Activated CD4-positive, alpha-beta memory T cell treated with anti-CD3 and anti-CD28 coated beads, Interleukin-2, amount 10 ng/mL, durations not matched to agents 7 days and 5 days (primary cell): ENCODE measurements around the gene ST6GALNAC1. TPM values are rescaled to one million over a fixed set of nuclear protein-coding genes. Genes with fewer than 3 reads are reported as not detected.

Experiments
- CTCF ChIA-PET: fragments of 350-600 bp; sonication (Branson Sonifier 250); formaldehyde crosslinking; loops from one replicate; lab custom pipeline; 2021; ENCODE audit warnings: antibody characterized with exemption, inconsistent platforms; lab: Charles Lee
- POLR2A ChIA-PET: fragments of 350-600 bp; sonication (Branson Sonifier 250); formaldehyde crosslinking; loops from one replicate; lab custom pipeline; 2021; ENCODE audit warnings: antibody characterized with exemption; lab: Charles Lee
- DNase-seq: peaks from one replicate; pipeline ENCODE4 v3.0.0-alpha.2; 2020
- H3K27ac Mint-ChIP-seq: one replicate; pipeline ENCODE4 v1.8.0; 2021; ENCODE audit warnings: mild to moderate bottlenecking, mixed read lengths
- H3K27me3 Mint-ChIP-seq: one replicate; pipeline ENCODE4 v1.8.0; 2021; ENCODE audit warnings: mixed read lengths
- H3K36me3 Mint-ChIP-seq: one replicate; pipeline ENCODE4 v1.8.0; 2021; ENCODE audit warnings: low read depth, mixed read lengths
- H3K4me1 Mint-ChIP-seq: one replicate; pipeline ENCODE4 v1.8.0; 2021; ENCODE audit warnings: mixed read lengths
- H3K4me3 Mint-ChIP-seq: one replicate; pipeline ENCODE4 v1.8.0; 2021; ENCODE audit warnings: mild to moderate bottlenecking, mixed read lengths
- H3K9me3 Mint-ChIP-seq: one replicate; pipeline ENCODE4 v1.8.0; 2021; ENCODE audit warnings: mixed read lengths
- total RNA-seq, 2 experiments: library from RNA; stranded (reverse); gene quantifications; one replicate each; pipeline ENCODE4 v1.2.3, GENCODE V29; 2021

Gene ST6GALNAC1
- total RNA-seq, 2 experiments from 2014 or later, result 3.1 to 4.0 TPM

GRCh38 chr17:76635659-76636360 is 7.7 kb downstream of the ST6GALNAC1 start:
- DNase-seq, result no peak
- H3K9me3 Mint-ChIP-seq, result no peaks in the 10 kb centered on the region
- H3K4me3 Mint-ChIP-seq, result no peak overlapping the region
- H3K27ac Mint-ChIP-seq, result no peak overlapping the region
- no peaks in the 10 kb centered on the region for H3K36me3 Mint-ChIP-seq
- H3K4me1 Mint-ChIP-seq, result no peaks in the 10 kb centered on the region
- ChIA-PET CTCF (no interaction called here), POLR2A (interaction anchor here (0.7 kb wide), 1 partner anchor 16 kb away, joined by 3 read pairs; no protein-coding TSS in a partner anchor)
- peaks cover 10% of the 10 kb centered on the region for H3K27me3 Mint-ChIP-seq

- POLR2A ChIA-PET, result interaction anchor here (0.9 kb wide), 1 partner anchor 47 kb away, joined by 3 read pairs; no protein-coding TSS in a partner anchor
- Mint-ChIP-seq H3K9me3 (no peaks in the 10 kb centered on the region), H3K36me3 (no peaks in the 10 kb centered on the region), H3K4me3 (no peak overlapping the region), H3K4me1 (no peaks in the 10 kb centered on the region), H3K27me3 (peaks cover 10% of the 10 kb centered on the region), H3K27ac (no peak overlapping the region)
- CTCF ChIA-PET, result no interaction called here
- no peak for DNase-seq
Observed at GRCh38 chr17:76635039-76635438, 8.5 kb downstream of the ST6GALNAC1 start.

- CTCF ChIA-PET, result interaction anchor here (1.2 kb wide), 1 partner anchor 10 kb away, joined by 4 read pairs; no protein-coding TSS in a partner anchor
- Mint-ChIP-seq H3K27ac (no peak overlapping the region), H3K4me1 (no peaks in the 10 kb centered on the region), H3K4me3 (no peak overlapping the region), H3K27me3 (peaks cover 8% of the 10 kb centered on the region), H3K36me3 (no peaks in the 10 kb centered on the region), H3K9me3 (no peaks in the 10 kb centered on the region)
- no peak for DNase-seq
- POLR2A ChIA-PET, result interaction anchor here (1.0 kb wide), 1 partner anchor 38 kb away, joined by 4 read pairs; no protein-coding TSS in a partner anchor
Observed at GRCh38 chr17:76633628-76634328, 9.8 kb downstream of the ST6GALNAC1 start.

- Mint-ChIP-seq H3K9me3 (no peaks in the 10 kb centered on the region), H3K4me1 (no peaks in the 10 kb centered on the region), H3K27me3 (peaks cover 8% of the 10 kb centered on the region), H3K36me3 (no peaks in the 10 kb centered on the region), H3K4me3 (no peak overlapping the region), H3K27ac (no peak overlapping the region)
- ChIA-PET POLR2A (no interaction called here), CTCF (interaction anchor here (1.2 kb wide), 1 partner anchor 8 kb away, joined by 4 read pairs; no protein-coding TSS in a partner anchor)
- no peak for DNase-seq
Observed at GRCh38 chr17:76631821-76632565, 11.6 kb downstream of the ST6GALNAC1 start.

- peaks cover 11% of the 10 kb centered on the region for H3K27me3 Mint-ChIP-seq
- peaks cover 3% of the 10 kb centered on the region for H3K36me3 Mint-ChIP-seq
- H3K9me3 Mint-ChIP-seq, result no peaks in the 10 kb centered on the region
- ChIA-PET CTCF (interaction anchor here (0.7 kb wide), 1 partner anchor 70 kb away, joined by 4 read pairs; no protein-coding TSS in a partner anchor), POLR2A (no interaction called here)
- no peak for DNase-seq
- H3K27ac Mint-ChIP-seq, result no peak overlapping the region
- H3K4me3 Mint-ChIP-seq, result no peak overlapping the region
- no peaks in the 10 kb centered on the region for H3K4me1 Mint-ChIP-seq
Observed at GRCh38 chr17:76630151-76630550, 13.4 kb downstream of the ST6GALNAC1 start.

- DNase-seq, result no peak
- H3K27ac Mint-ChIP-seq, result no peak overlapping the region
- peaks cover 3% of the 10 kb centered on the region for H3K36me3 Mint-ChIP-seq
- H3K4me1 Mint-ChIP-seq, result peaks cover 7% of the 10 kb centered on the region
- CTCF ChIA-PET, result interaction anchor here (0.9 to 1.5 kb wide), 2 partner anchors 54 to 104 kb away, joined by 3 read pairs; no protein-coding TSS in a partner anchor
- no peak overlapping the region for H3K4me3 Mint-ChIP-seq
- no peaks in the 10 kb centered on the region for H3K9me3 Mint-ChIP-seq
- POLR2A ChIA-PET, result no interaction called here
- peaks cover 11% of the 10 kb centered on the region for H3K27me3 Mint-ChIP-seq
Observed at GRCh38 chr17:76627510-76627909, 16.0 kb downstream of the ST6GALNAC1 start.

- ChIA-PET CTCF (interaction anchor here (1.1 to 1.6 kb wide), 3 partner anchors 66 to 103 kb away, joined by 3 read pairs; no protein-coding TSS in a partner anchor), POLR2A (no interaction called here)
- peaks cover 11% of the 10 kb centered on the region for H3K27me3 Mint-ChIP-seq
- peaks cover 7% of the 10 kb centered on the region for H3K4me1 Mint-ChIP-seq
- no peak overlapping the region for H3K27ac Mint-ChIP-seq
- H3K4me3 Mint-ChIP-seq, result no peak overlapping the region
- H3K36me3 Mint-ChIP-seq, result peaks cover 3% of the 10 kb centered on the region
- no peak for DNase-seq
- H3K9me3 Mint-ChIP-seq, result no peaks in the 10 kb centered on the region
Observed at GRCh38 chr17:76626442-76626841, 17.1 kb downstream of the ST6GALNAC1 start.

GRCh38 chr17:76625496-76625895 is 18.1 kb downstream of the ST6GALNAC1 start:
- no peak overlapping the region for H3K27ac Mint-ChIP-seq
- CTCF ChIA-PET, result interaction anchor here (0.6 to 4.9 kb wide), 15 partner anchors 14 to 602 kb away, joined by 3 to 82 read pairs (median 7); partner anchors contain the start of genes ST6GALNAC1 and ST6GALNAC2
- H3K4me3 Mint-ChIP-seq, result no peak overlapping the region
- no peaks in the 10 kb centered on the region for H3K9me3 Mint-ChIP-seq
- peaks cover 13% of the 10 kb centered on the region for H3K27me3 Mint-ChIP-seq
- H3K4me1 Mint-ChIP-seq, result peaks cover 7% of the 10 kb centered on the region
- H3K36me3 Mint-ChIP-seq, result peaks cover 3% of the 10 kb centered on the region
- POLR2A ChIA-PET, result interaction anchor here (1.7 to 3.9 kb wide), 2 partner anchors 67 to 102 kb away, joined by 4 to 38 read pairs; no protein-coding TSS in a partner anchor
- no peak for DNase-seq

- H3K36me3 Mint-ChIP-seq, result peaks cover 3% of the 10 kb centered on the region
- POLR2A ChIA-PET, result interaction anchor here (0.5 to 3.9 kb wide), 8 partner anchors 11 to 768 kb away, joined by 3 to 38 read pairs (median 4); partner anchors contain the start of gene WBP2
- H3K9me3 Mint-ChIP-seq, result no peaks in the 10 kb centered on the region
- H3K27me3 Mint-ChIP-seq, result peaks cover 15% of the 10 kb centered on the region
- CTCF ChIA-PET, result interaction anchor here (0.6 to 4.9 kb wide), 52 partner anchors 9 to 560 kb away, joined by 3 to 82 read pairs (median 5); partner anchors contain the start of genes AANAT, MXRA7, ST6GALNAC1 and ST6GALNAC2
- no peak overlapping the region for H3K27ac Mint-ChIP-seq
- DNase-seq, result peak; percentile 79
- no peak overlapping the region for H3K4me3 Mint-ChIP-seq
- peaks cover 7% of the 10 kb centered on the region for H3K4me1 Mint-ChIP-seq
Observed at GRCh38 chr17:76623271-76624146, 20.0 kb downstream of the ST6GALNAC1 start.

- POLR2A ChIA-PET, result no interaction called here
- Mint-ChIP-seq H3K4me3 (no peak overlapping the region), H3K36me3 (no peaks in the 10 kb centered on the region), H3K4me1 (peaks cover 2% of the 10 kb centered on the region), H3K27ac (no peak overlapping the region), H3K27me3 (peaks cover 5% of the 10 kb centered on the region), H3K9me3 (no peaks in the 10 kb centered on the region)
- CTCF ChIA-PET, result interaction anchor here (1.2 to 2.3 kb wide), 2 partner anchors 64 to 95 kb away, joined by 4 to 8 read pairs; no protein-coding TSS in a partner anchor
- DNase-seq, result no peak
Observed at GRCh38 chr17:76617838-76618237, 25.7 kb downstream of the ST6GALNAC1 start.

GRCh38 chr17:76614912-76615617 is 28.5 kb downstream of the ST6GALNAC1 start:
- no peak overlapping the region for H3K4me3 Mint-ChIP-seq
- DNase-seq, result no peak
- H3K27me3 Mint-ChIP-seq, result peaks cover 2% of the 10 kb centered on the region
- H3K36me3 Mint-ChIP-seq, result no peaks in the 10 kb centered on the region
- no peak overlapping the region for H3K27ac Mint-ChIP-seq
- CTCF ChIA-PET, result interaction anchor here (1.3 to 1.6 kb wide), 4 partner anchors 9 to 92 kb away, joined by 3 to 9 read pairs (median 7); no protein-coding TSS in a partner anchor
- peaks cover 2% of the 10 kb centered on the region for H3K4me1 Mint-ChIP-seq
- POLR2A ChIA-PET, result interaction anchor here (1.1 kb wide), 1 partner anchor 14 kb away, joined by 3 read pairs; no protein-coding TSS in a partner anchor
- no peaks in the 10 kb centered on the region for H3K9me3 Mint-ChIP-seq
